ES-I3 (cell line): ENCODE data around the gene GTF2I.
"Not testable (repeated sequence)": the region's sequence is repeated elsewhere in the genome, so short reads cannot be mapped to it uniquely, and the experiment has no call there.

ENCODE experiments used
- H3K36me3 ChIP-seq: 2 replicates; pipeline ENCODE4 v1.6.1; 2013; ENCODE audit warnings: mild to moderate bottlenecking, low read length, control low read depth, moderate library complexity; ENCODE audit not compliant: insufficient read depth
- H3K4me1 ChIP-seq: 2 replicates; pipeline ENCODE4 v1.6.1; 2013; ENCODE audit warnings: mild to moderate bottlenecking, control low read depth, low read length; ENCODE audit not compliant: insufficient read depth
- H3K9ac ChIP-seq: 2 replicates; pipeline ENCODE4 v1.6.1; 2013; ENCODE audit warnings: low read depth, mild to moderate bottlenecking, low read length, moderate library complexity
- H3K9me3 ChIP-seq: 2 replicates; pipeline ENCODE4 v1.6.1; 2013; ENCODE audit warnings: mild to moderate bottlenecking, low read length, moderate library complexity; ENCODE audit not compliant: control insufficient read depth, insufficient read depth

The GTF2I gene

DNA sequence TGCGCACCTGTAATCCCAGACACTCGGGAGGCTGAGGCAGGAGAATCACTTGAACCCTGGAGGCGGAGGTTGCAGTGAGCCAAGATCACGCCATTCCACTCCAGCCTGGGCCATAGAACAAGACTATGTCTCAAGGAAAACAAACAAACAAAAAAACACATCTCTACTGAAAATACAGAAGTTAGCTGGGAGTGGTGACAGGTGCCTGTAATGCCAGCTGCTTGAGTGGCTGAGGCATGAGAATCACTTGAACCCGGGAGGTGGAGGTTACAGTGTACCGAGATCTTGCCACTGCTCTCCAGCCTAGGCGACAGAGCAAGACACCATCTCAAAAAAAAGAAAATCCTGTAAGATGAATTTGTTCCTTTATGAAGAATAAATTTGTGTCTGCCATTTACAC, 9.5 kb downstream of the GTF2I start:
- not testable (repeated sequence) for H3K9ac ChIP-seq, H3K9me3 ChIP-seq, H3K36me3 ChIP-seq
- H3K4me1 ChIP-seq = peaks cover 16% of the 10 kb centered on the region

DNA sequence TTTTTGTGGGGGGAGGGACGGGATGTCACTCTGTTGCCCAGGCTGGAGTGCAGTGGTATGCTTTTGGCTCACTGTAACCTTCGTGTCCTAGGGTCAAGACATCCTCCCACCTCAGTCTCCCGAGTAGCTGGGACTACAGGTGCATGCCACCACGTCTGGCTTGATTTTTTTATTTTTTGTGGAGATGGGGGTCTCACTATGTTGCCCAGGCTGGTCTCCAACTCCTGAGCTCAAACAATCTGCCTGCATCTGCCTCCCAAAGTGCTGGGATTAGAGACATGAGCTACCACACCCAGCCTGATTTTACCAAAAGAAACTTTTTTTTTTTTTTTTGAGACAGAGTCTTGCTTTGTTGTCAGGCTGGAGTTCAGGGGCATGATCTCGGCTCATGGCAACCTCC, 10.0 kb downstream of the GTF2I start:
- not testable (repeated sequence) for H3K9me3 ChIP-seq, H3K36me3 ChIP-seq, H3K9ac ChIP-seq
- peaks cover 15% of the 10 kb centered on the region for H3K4me1 ChIP-seq

DNA sequence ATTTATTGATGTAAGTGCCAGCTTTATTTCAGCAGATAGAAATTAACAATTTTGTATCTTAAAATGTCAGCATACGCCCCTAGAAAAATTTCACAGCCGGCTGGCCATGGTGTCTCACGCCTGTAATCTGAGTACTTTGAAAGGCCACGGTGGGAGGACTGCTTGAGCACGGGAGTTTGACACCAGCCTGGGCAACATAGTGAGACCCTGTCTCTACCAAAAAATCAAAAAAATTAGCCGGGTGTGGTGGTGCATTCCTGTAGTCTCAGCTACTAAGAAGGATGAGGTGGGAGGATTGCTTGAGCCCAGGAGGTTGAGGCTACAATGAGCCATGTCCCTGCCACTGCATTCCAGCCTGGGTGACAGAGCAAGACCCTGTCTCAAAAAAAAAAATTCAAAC, 14.1 kb downstream of the GTF2I start:
- no peaks in the 10 kb centered on the region; the same call in 1 of the 2 replicates for H3K36me3 ChIP-seq
- H3K9me3 ChIP-seq = no peaks in the 10 kb centered on the region
- no peak overlapping the region for H3K9ac ChIP-seq
- H3K4me1 ChIP-seq = no peaks in the 10 kb centered on the region

DNA sequence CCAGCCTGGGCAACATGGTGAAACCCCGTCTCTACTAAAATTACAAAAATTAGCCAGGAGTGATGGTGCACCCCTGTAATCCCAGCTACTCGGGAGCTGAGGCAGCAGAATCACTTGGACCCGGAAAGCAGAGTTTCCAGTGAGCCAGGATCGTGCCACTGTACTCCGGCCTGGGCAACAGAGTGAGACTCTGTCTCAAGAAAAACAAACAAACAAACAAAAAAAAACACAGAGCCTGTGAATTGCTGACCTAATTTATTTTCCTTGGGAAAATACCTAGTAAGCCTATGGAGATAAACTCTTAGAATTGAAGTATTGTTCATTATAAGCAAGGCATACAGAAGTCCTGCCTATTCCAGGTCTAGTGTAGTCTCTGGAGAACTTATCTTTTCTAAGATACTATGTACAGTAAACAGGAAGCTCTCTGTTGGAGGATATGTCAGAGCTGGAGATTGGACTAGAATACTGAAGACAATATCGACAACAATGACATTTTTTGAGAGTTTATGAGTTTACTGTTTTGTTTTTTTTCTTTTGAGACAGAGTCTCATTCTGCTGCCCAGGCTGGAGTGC, 14.9 kb downstream of the GTF2I start:
- Histone ChIP-seq H3K36me3 (no peaks in the 10 kb centered on the region; the same call in 1 of the 2 replicates), H3K9me3 (no peaks in the 10 kb centered on the region), H3K9ac (no peak overlapping the region), H3K4me1 (no peaks in the 10 kb centered on the region)

DNA sequence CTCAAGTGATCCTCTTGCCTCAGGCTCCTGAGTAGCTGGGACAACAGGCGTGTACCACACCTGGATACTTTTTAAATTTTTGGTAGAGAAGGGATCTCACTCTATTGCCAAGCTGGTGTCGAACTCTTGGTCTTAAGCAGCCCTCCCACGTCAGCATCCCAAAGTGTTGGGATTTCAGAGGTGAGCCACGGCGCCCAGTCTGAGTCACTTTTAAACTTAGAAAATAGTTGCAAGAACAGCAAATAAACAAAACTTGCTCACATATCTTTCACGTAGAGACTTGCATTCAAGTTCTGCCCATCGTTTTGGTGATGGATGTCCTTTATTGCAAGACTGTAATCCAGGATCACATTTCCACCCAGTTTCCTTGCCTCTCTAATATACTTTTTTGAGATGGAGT, 16.6 kb downstream of the GTF2I start:
- H3K36me3 ChIP-seq = no peaks in the 10 kb centered on the region; the same call in 1 of the 2 replicates
- H3K4me1 ChIP-seq = no peaks in the 10 kb centered on the region
- H3K9ac ChIP-seq = no peak overlapping the region
- H3K9me3 ChIP-seq = no peaks in the 10 kb centered on the region

DNA sequence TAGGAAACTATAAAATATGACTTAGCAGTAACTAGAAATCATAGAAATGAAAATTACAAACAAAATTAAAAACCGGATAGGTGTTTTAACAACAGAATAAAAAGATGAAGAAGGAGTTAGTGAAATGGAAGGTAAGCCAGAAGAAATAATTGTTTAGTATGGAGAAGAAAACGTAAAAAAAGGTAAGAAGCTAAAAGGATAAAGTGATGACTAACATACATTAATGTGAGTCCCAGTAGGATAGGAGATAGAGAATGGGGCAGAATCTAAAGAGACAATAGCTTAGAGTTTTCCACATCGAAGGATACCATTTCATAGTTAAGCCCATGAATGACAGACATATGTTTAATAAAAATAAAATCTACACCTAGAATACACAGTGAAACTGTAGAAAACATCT, 25.3 kb downstream of the GTF2I start:
- no peak overlapping the region for H3K9ac ChIP-seq
- no peaks in the 10 kb centered on the region for H3K4me1 ChIP-seq
- no peaks in the 10 kb centered on the region; the same call in 1 of the 2 replicates for H3K36me3 ChIP-seq
- H3K9me3 ChIP-seq = no peaks in the 10 kb centered on the region

DNA sequence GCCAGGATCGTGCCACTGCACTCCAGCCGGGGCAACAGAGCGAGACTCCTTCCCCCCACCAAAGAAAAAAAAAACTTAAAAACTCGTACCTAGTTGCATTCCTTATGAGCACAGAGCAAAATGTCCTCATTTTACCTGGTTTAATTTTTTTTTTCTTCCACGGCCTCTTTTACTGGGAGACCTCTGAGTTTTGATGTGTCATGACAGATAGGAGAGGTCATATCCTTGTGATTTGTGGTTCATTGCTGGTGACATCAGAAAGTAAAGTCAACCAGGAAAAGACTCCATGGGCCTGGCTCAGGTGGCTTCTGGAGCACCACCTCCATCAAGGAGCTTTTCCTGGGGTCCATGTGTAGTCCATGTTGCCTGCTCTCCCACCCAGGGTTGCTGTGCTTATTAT, 26.3 kb downstream of the GTF2I start:
- Histone ChIP-seq H3K9me3 (no peaks in the 10 kb centered on the region), H3K9ac (no peak overlapping the region), H3K36me3 (0 out of 2 replicates have a peak, but pooled peaks cover 3% of the 10 kb centered on the region), H3K4me1 (no peaks in the 10 kb centered on the region)

DNA sequence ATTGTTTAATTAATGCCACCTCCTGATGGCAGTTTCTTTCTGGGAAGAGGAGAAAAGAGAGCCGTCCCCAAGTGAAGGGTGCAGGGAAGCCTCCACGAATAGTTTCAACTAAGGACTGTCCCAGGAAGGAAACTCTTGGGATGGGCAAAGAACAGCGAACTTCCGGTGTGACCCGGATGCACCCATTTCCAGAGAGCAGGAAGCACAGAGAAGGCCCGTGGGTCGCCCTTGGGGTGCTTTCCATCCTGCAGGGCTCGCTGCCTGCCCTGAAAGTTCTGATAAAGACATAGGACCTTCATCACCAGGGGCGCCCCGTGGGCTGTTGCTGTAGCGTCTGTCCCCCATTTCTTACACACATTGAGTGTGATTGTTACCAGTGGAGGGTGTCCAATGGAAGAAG, 27.0 kb downstream of the GTF2I start:
- Histone ChIP-seq H3K9ac (no peak overlapping the region), H3K36me3 (0 out of 2 replicates have a peak, but pooled peaks cover 5% of the 10 kb centered on the region), H3K9me3 (no peaks in the 10 kb centered on the region)

DNA sequence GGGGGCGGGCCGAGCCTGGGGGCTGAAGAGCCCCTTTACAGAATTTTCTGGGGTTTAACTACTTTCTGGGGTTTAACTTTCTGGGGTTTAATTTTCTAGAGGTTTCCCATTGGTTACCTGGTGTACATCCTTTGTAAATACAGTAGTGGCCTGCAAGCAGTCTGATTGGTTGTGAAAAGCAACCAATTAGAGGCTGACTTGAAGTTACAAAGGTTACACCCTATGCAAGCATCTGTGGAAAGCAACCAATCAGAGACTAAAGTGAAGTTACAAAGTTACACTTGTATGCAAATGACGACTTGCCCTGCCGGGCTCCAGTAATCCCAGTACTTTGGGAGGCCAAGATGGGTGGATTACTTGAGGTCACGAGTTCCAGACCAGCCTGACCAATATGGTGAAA, 27.4 kb downstream of the GTF2I start:
- no peak overlapping the region for H3K9ac ChIP-seq
- H3K36me3 ChIP-seq = 0 out of 2 replicates have a peak, but pooled peaks cover 6% of the 10 kb centered on the region
- H3K4me1 ChIP-seq = no peaks in the 10 kb centered on the region
- H3K9me3 ChIP-seq = no peaks in the 10 kb centered on the region

More for the DNA sequence above, 27.0 kb downstream of the GTF2I start:
- H3K4me1 ChIP-seq = no peaks in the 10 kb centered on the region

DNA sequence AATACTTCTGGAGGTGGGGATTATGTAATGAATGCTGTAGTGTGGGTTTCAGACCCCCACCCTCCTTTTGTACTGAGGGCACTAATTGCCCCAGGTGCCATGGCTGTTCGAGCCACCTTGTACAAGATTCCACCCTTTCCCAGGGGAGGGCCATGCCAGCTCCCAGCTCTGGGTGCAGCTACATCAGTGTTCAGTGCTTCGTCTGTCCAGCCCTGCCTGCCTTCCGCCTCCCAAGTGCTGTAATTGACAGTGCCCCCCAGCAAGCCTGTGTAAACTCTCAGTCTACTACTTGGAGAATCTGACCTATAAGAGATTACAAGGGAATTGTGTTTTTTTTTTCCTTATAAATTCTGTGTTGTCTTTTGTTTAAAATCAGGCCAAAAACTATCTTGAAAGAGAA, 33.0 kb downstream of the GTF2I start:
- Histone ChIP-seq H3K4me1 (no peaks in the 10 kb centered on the region), H3K9ac (no peak overlapping the region), H3K9me3 (no peaks in the 10 kb centered on the region), H3K36me3 (peaks cover 40% of the 10 kb centered on the region; the same call in 1 of the 2 replicates)

DNA sequence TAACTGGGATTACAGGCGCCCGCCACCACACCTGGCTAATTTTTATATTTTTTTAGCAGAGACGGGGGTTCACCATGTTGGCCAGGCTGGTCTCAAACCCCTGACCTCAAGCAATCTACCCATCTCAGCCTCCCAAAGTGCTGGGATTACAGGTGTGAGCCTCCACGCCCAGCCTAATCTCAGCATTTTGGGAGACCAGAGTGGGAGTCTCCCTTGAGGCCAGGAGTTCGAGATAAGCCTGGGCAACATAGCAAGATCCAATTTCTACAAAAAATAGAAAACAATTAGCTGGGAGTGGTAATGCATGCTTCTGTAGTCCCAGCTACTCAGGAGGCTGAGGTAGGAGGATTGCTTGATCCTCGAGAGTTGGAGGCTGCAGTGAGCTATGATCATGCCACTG, 46.9 kb downstream of the GTF2I start:
- not testable (repeated sequence) for H3K4me1 ChIP-seq, H3K9me3 ChIP-seq, H3K9ac ChIP-seq
- peaks cover 44% of the 10 kb centered on the region for H3K36me3 ChIP-seq

DNA sequence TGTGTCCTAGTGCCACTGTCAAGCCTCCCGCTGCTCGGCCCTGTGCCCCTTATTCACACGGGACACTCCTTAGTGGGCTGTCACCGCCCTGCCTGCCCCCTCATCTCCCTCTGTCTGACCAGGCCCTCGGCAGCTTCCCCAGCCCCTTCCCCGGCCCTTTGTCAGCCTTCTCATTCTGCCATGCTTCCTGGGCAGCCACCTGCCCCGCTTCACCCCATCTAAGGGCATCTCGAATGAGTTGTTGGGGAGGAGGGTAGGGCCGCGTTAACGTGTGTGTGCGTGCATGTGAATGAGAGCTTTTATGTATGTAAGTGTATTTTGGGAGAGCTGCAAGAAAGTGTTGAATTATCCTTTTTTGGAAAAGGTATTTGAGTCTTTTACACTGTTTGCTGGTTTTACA, 49.7 kb downstream of the GTF2I start:
- Histone ChIP-seq H3K9me3 (no peaks in the 10 kb centered on the region), H3K36me3 (peaks cover 46% of the 10 kb centered on the region), H3K9ac (no peak overlapping the region), H3K4me1 (no peaks in the 10 kb centered on the region)

DNA sequence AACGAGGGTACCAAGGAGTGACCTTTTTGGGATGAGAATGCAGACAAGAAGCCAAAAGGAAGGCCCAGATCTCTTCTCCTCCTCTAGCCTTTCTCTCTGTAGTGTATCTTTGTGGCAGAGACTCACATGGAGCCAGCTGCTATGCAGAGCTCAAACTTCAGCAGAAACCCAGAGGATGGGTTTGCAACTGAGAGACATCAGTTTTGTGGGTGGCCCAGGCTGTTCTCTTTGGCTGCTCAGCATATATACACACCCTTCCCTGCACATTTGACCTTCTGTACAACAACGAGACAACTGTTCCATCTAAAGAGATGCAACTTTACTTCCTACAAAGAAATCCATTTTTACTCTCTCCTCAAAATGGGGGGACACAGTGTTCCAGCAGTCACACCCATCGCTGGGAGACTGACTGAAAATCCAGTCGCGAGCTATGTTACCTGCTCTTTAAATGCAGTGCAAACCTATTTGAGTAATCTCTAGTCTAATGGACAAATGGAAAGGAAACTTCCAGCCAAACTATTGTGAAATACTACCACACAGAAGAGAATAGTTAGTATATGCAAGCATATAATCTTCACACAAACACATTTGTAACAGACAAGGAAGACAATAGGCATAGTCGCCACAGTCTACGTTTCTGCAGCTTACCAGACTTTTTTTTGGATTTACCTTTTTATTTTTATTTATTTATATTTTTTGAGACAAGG, 51.2 kb downstream of the GTF2I start:
- Histone ChIP-seq H3K36me3 (peaks cover 36% of the 10 kb centered on the region), H3K9ac (no peak overlapping the region), H3K9me3 (0 out of 2 replicates have a peak, but pooled peaks cover 2% of the 10 kb centered on the region), H3K4me1 (no peaks in the 10 kb centered on the region)

DNA sequence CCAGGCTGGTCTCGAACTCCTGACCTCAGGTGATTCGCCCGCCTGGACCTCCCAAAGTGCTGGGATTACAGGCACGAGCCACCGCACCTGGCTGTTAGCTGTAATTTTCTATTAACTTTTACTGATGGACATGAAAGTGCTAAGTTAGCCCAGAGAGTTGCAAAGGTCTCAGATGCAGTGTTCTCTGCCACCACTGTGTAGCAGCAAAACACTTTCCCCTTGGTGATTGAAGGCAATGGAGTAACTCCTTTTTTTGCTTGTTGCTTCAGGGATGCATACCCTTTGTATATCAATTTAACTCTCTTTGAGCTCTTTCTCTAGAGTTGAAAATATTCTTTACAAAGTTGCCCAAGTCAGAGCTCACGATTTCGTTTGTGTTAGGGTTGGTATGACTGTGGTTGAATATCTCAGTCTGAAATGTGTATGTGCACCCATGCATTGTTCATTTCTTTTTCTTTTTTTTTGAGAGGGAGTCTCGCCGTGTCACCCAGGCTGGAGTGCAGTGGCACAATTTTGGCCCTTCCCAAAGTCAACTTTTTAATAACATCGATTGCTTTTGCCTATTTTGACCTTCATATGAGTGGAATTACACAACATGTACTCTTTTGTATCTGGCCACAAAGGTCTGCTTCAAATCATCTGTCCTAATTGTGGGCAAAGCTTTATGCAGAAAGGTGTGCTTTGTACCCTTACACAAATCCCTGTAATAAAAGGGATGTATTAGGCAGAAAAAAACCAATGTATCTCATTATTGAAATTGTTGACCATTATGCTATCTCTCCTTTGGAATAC, 52.6 kb downstream of the GTF2I start:
- H3K36me3 ChIP-seq = peaks cover 30% of the 10 kb centered on the region
- H3K9me3 ChIP-seq = 0 out of 2 replicates have a peak, but pooled peaks cover 3% of the 10 kb centered on the region
- H3K9ac ChIP-seq = no peak overlapping the region
- H3K4me1 ChIP-seq = no peaks in the 10 kb centered on the region
